H1 (cell line): ENCODE measurements around the gene PLEKHG3. TPM values are rescaled to one million over a fixed set of nuclear protein-coding genes. Genes with fewer than 3 reads are reported as not detected.

Experiments used
- ATF2 ChIP-seq: IDR thresholded peaks from 2 replicates; pipeline ENCODE4 v1.6.1; 2012; ENCODE audit warnings: low read length, inconsistent platforms
- BCL11A ChIP-seq, 2 experiments: IDR thresholded peaks; one replicate each; pipeline ENCODE4 v1.6.1; 2011; ENCODE audit warnings: low read depth in 2 of 2, low read length in 2 of 2, mild to moderate bottlenecking in 2 of 2
- CHD1 ChIP-seq: IDR thresholded peaks from 2 replicates; pipeline ENCODE4 v1.6.1; 2012; ENCODE audit warnings: low read depth, low read length, improper control_type of control experiment
- CHD7 ChIP-seq: fragments of 300-600 bp; sonication (generic); IDR thresholded peaks from 2 replicates; pipeline ENCODE4 v1.7.1; 2012; ENCODE audit warnings: low read length, moderate library complexity, mild to moderate bottlenecking, inconsistent platforms; ENCODE audit not compliant: insufficient replicate concordance
- GABPA ChIP-seq: IDR thresholded peaks from 2 replicates; pipeline ENCODE4 v1.6.1; 2011; ENCODE audit warnings: mild to moderate bottlenecking, low read length, moderate library complexity, borderline replicate concordance; ENCODE audit not compliant: insufficient read depth
- POLR2A ChIP-seq, 2 experiments: IDR thresholded peaks; 1 replicate in 1 of 2; 2 replicates in 1 of 2; pipeline ENCODE4 v1.6.1; 2011; ENCODE audit warnings: low read depth in 2 of 2, low read length in 2 of 2, mild to moderate bottlenecking in 2 of 2; ENCODE audit errors: control extremely low read depth in 1 of 2
- RNF2 ChIP-seq: fragments of 200-900, 300-1000 bp; sonication (generic); IDR thresholded peaks from 2 replicates; pipeline ENCODE4 v1.7.1; 2016; ENCODE audit warnings: borderline replicate concordance, low read depth, mild to moderate bottlenecking, antibody characterized with exemption, low read length; ENCODE audit not compliant: poor library complexity, severe bottlenecking; ENCODE audit errors: missing control alignments
- SIN3A ChIP-seq, 2 experiments: IDR thresholded peaks in 1 of 2; conservative IDR thresholded peaks in 1 of 2; 2 replicates each; pipeline ENCODE4 v1.6.1; 2011 to 2012; ENCODE audit warnings: low read length in 2 of 2, improper control_type of control experiment in 1 of 2, low read depth in 1 of 2, mild to moderate bottlenecking in 1 of 2
- SRF ChIP-seq: IDR thresholded peaks from 2 replicates; pipeline ENCODE4 v1.6.1; 2011; ENCODE audit warnings: mild to moderate bottlenecking, low read depth, low read length, moderate library complexity
- polyA plus RNA-seq, 7 experiments: library from polyadenylated mRNA; depleted of rRNA in 3 of 7; stranded (reverse) in 5 of 7; unstranded in 2 of 7; fragments of >200 nt in 5 of 7; fragments of 200-250 nt in 2 of 7; gene quantifications; 1 replicate in 5 of 7; 2 replicates in 1 of 7; 4 replicates in 1 of 7; pipeline versions ENCODE4 v1.2.1 to v1.2.3, GENCODE V29; 2011 to 2013; ENCODE audit warnings: missing spikeins in 2 of 7, mixed read lengths in 2 of 7
- total RNA-seq: library from RNA; stranded (reverse); fragmentation: NEBNext Ultra II Directional; extraction: Animal tissue kit (Norgen Biotek cat#: 25700); gene quantifications from 2 replicates; pipeline ENCODE4 v1.2.1, GENCODE V29; 2021

PLEKHG3 gene
- total and polyA plus RNA-seq, 2 of the 8 experiments (the other 6 are each of a cell fraction or from before 2014, with no cell fraction given), result 43.4 to 90.6 TPM

- TF ChIP-seq CHD7, result no peak
- TF ChIP-seq RNF2, result no peak
- TF ChIP-seq SRF, result no peak
- no peak for TF ChIP-seq BCL11A (IDR thresholded peaks at IDR 0.05; ENCODE audit: low read depth in 2 of 2, low read length in 2 of 2)
- TF ChIP-seq ATF2, result no peak
- TF ChIP-seq GABPA, result no peak
- TF ChIP-seq POLR2A (IDR thresholded peaks at IDR 0.05; ENCODE audit: control extremely low read depth in 1 of 2, low read depth in 2 of 2, low read length in 2 of 2), result no peak
- TF ChIP-seq CHD1, result no peak
- TF ChIP-seq SIN3A (conservative IDR thresholded peaks at IDR 0.05 in 1 of 2, IDR thresholded peaks at IDR 0.05 in 1 of 2; ENCODE audit: low read depth in 1 of 2, low read length in 2 of 2), result no peak
Observed at GRCh38 chr14:64782196-64782595, 78.0 kb downstream of the PLEKHG3 start (continued).
